ENCODE measurements around the gene TGFBR3.

Gene TGFBR3

GRCh38 chr1:91755702-91756287, 130.2 kb downstream of the TGFBR3 start:
- DNase-seq (ENCODE audit: low read depth in 2 of 2) = no peak

- no peak for DNase-seq (ENCODE audit: low read depth in 2 of 2)
Observed at GRCh38 chr1:91754816-91755580, 131.0 kb downstream of the TGFBR3 start.

GRCh38 chr1:91754348-91754747, 131.6 kb downstream of the TGFBR3 start:
- DNase-seq (ENCODE audit: low read depth in 2 of 2) = no peak

- no peak for DNase-seq (ENCODE audit: low read depth in 2 of 2)
Observed at GRCh38 chr1:91753878-91754277, 132.1 kb downstream of the TGFBR3 start.

- DNase-seq (ENCODE audit: low read depth in 2 of 2) = no peak
Observed at GRCh38 chr1:91752324-91752723, 133.6 kb downstream of the TGFBR3 start.

GRCh38 chr1:91751275-91751674, 134.7 kb downstream of the TGFBR3 start:
- DNase-seq (ENCODE audit: low read depth in 2 of 2) = no peak

GRCh38 chr1:91750398-91750996, 135.5 kb downstream of the TGFBR3 start:
- no peak for DNase-seq (ENCODE audit: low read depth in 2 of 2)

- DNase-seq (ENCODE audit: low read depth in 2 of 2) = no peak
Observed at GRCh38 chr1:91749788-91750231, 136.1 kb downstream of the TGFBR3 start.

GRCh38 chr1:91747666-91748065, 138.3 kb downstream of the TGFBR3 start:
- no peak for DNase-seq (ENCODE audit: low read depth in 2 of 2)

- no peak for DNase-seq (ENCODE audit: low read depth in 2 of 2)
Observed at GRCh38 chr1:91746728-91747338, 139.1 kb downstream of the TGFBR3 start.

GRCh38 chr1:91745640-91746373, 140.1 kb downstream of the TGFBR3 start:
- DNase-seq (ENCODE audit: low read depth in 2 of 2) = no peak

GRCh38 chr1:91744953-91745639, 140.9 kb downstream of the TGFBR3 start:
- no peak for DNase-seq (ENCODE audit: low read depth in 2 of 2)

- no peak for DNase-seq (ENCODE audit: low read depth in 2 of 2)
Observed at GRCh38 chr1:91742848-91743292, 143.1 kb downstream of the TGFBR3 start.

- DNase-seq (ENCODE audit: low read depth in 2 of 2) = no peak
Observed at GRCh38 chr1:91741906-91742305, 144.0 kb downstream of the TGFBR3 start.

- DNase-seq (ENCODE audit: low read depth in 2 of 2) = no peak
Observed at GRCh38 chr1:91741301-91741700, 144.7 kb downstream of the TGFBR3 start.

- no peak for DNase-seq (ENCODE audit: low read depth in 2 of 2)
Observed at GRCh38 chr1:91737650-91738049, 148.3 kb downstream of the TGFBR3 start.

- DNase-seq (ENCODE audit: low read depth in 2 of 2) = no peak
Observed at GRCh38 chr1:91736715-91737615, 149.0 kb downstream of the TGFBR3 start.

GRCh38 chr1:91736146-91736714, 149.7 kb downstream of the TGFBR3 start:
- no peak for DNase-seq (ENCODE audit: low read depth in 2 of 2)

GRCh38 chr1:91735266-91735845, 150.6 kb downstream of the TGFBR3 start:
- no peak for DNase-seq (ENCODE audit: low read depth in 2 of 2)
